Astrocyte of the cerebellum (primary cell): ENCODE data around the gene PRKG1.

Source experiments
- DNase-seq: peaks from one replicate; pipeline ENCODE4 v3.0.0-alpha.2; 2011; ENCODE audit warnings: low read depth
- H3K4me3 ChIP-seq: 2 replicates; pipeline ENCODE4 v1.5.1; 2011; ENCODE audit warnings: mild to moderate bottlenecking, low read depth, low read length, moderate library complexity
- in situ Hi-C: cut with HindIII; loops from 2 replicates; pipeline ENCODE4 v1.10.0; 2017; ENCODE audit warnings: low sequenced_read_pairs
- TF ChIP-seq, protein P1 (sequence below): IDR thresholded peaks from 2 replicates; pipeline ENCODE4 v1.5.1; 2012; ENCODE audit warnings: low read length, low read depth, moderate library complexity, mild to moderate bottlenecking; ENCODE audit errors: missing control alignments

PRKG1 gene

DNA sequence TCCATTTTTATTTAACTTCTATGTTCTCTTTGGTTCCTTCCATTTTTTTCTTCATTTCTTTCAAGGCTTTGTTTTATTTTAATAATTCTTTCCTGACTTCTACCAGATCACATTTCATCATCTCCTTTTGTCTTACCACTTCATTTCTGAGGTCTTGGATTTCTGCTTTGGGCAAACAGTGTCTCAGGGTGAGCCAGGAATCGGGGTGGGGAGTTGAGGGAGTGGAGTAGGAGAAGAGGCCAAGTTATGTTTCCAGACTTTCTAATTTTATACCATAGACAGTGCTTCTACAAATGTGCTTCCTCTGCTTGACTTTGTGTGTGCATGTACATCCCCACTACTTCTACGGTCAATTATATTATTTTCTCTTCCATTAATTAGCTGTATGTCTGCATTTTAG, 112.1 kb downstream of the PRKG1 start:
- DNase-seq, result no peak
- TF ChIP-seq, protein P1, sequence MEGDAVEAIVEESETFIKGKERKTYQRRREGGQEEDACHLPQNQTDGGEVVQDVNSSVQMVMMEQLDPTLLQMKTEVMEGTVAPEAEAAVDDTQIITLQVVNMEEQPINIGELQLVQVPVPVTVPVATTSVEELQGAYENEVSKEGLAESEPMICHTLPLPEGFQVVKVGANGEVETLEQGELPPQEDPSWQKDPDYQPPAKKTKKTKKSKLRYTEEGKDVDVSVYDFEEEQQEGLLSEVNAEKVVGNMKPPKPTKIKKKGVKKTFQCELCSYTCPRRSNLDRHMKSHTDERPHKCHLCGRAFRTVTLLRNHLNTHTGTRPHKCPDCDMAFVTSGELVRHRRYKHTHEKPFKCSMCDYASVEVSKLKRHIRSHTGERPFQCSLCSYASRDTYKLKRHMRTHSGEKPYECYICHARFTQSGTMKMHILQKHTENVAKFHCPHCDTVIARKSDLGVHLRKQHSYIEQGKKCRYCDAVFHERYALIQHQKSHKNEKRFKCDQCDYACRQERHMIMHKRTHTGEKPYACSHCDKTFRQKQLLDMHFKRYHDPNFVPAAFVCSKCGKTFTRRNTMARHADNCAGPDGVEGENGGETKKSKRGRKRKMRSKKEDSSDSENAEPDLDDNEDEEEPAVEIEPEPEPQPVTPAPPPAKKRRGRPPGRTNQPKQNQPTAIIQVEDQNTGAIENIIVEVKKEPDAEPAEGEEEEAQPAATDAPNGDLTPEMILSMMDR, result no peak
- in situ Hi-C loops, result no loop called here
- H3K4me3 ChIP-seq, result no peak overlapping the region

DNA sequence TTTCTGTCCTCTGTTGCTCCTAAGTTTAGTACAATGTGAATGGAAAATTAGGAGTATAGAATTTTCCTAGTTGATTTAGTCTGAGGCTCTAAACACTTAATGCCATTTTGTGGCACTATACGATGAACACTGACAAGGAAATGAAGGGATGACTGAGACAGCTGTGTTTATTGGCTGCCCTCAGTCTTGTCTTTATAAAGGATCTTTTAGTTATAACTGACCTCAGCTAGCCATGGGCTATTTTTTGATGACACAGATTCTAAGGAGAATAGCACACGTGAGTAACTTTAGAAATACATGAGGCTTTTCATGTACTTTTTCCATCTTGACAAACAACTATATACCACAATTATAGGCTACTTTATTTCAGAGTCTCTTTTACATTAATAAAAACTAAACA, 113.7 kb downstream of the PRKG1 start:
- no peak overlapping the region for H3K4me3 ChIP-seq
- in situ Hi-C loops, result no loop called here
- DNase-seq, result no peak
- TF ChIP-seq, protein P1, result no peak

DNA sequence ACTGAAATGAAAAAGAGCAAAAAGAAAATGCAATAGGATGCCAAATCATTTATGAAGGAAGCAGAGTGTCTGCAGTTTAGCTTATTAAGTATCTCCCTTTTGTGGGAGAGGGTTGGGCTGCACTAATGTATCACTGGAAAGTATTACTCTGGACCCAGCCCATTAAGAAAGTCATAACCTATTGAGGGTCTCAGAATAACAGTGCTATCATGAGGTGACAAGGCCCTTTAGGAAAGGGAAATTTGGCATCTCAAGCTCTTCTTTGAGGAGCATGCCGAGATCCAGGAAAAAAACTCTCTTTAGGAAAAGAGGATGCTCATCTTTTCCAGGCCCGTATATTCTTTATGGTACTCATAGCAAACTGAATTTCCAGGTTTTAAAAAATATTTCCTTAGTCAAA, 114.6 kb downstream of the PRKG1 start:
- no peak for DNase-seq
- H3K4me3 ChIP-seq, result no peak overlapping the region
- in situ Hi-C loops, result no loop called here
- TF ChIP-seq, protein P1, result no peak

DNA sequence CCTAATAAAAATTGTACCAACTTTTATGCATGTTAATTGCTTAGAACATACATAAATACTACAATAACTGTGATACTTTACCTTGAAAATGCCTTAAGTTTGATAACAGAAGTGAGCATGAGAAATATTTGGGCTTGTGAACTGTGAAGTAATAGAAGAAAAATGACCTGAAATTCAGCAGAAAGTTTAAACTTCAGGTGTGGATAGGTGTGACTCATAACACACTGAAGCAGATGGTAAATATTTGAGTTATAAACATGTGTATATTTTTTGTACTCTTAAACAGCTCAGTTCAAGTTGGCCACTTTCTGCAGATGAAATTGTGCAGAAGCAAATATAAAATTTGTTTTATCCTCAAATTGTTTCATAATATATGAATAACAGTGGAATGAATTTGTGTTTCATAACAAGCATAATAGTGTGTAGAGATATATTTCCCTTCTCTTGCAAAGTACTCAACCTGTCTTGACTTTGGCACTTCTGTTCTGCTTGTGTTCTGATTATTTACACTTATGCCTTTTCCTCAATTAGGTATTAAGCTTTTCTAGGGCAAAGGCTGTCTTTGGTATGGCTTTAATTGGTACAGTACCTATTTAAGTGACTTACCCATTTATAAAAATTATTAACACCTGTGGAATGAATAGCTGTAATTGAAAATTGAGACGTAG, 122.4 kb downstream of the PRKG1 start:
- in situ Hi-C loops, result no loop called here
- H3K4me3 ChIP-seq, result no peak overlapping the region
- DNase-seq, result no peak
- TF ChIP-seq, protein P1, result no peak

GRCh38 chr10:51198170-51198569, 123.9 kb downstream of the PRKG1 start:
- TF ChIP-seq, protein P1, result no peak
- DNase-seq, result no peak
- in situ Hi-C loops, result no loop called here
- no peak overlapping the region for H3K4me3 ChIP-seq

GRCh38 chr10:51201947-51202346, 127.7 kb downstream of the PRKG1 start:
- TF ChIP-seq, protein P1, result no peak
- in situ Hi-C loops, result no loop called here

GRCh38 chr10:51203359-51203758, 129.1 kb downstream of the PRKG1 start:
- in situ Hi-C loops, result no loop called here
- TF ChIP-seq, protein P1, result no peak
- no peak for DNase-seq
- H3K4me3 ChIP-seq, result no peak overlapping the region

More at GRCh38 chr10:51201947-51202346, 127.7 kb downstream of the PRKG1 start:
- no peak for DNase-seq
- no peak overlapping the region for H3K4me3 ChIP-seq
